Activated gamma-delta T cell treated with Interleukin-2 at 50 U/mL for 16 hours (primary cell): Measurements from ENCODE around the gene CFAP92.
"Not testable (repeated sequence)": the region's sequence is repeated elsewhere in the genome, so short reads cannot be mapped to it uniquely, and the experiment has no call there.

Source experiments
- DNase-seq: peaks from one replicate; pipeline ENCODE4 v3.0.0-alpha.2; 2020

The CFAP92 gene

GRCh38 chr3:128889139-128889894, 104.6 kb downstream of the CFAP92 start:
- no peak for DNase-seq

GRCh38 chr3:128884992-128885391, 108.9 kb downstream of the CFAP92 start:
- no peak for DNase-seq

GRCh38 chr3:128882719-128883118, 111.2 kb downstream of the CFAP92 start:
- no peak for DNase-seq

GRCh38 chr3:128881576-128881975, 112.3 kb downstream of the CFAP92 start:
- DNase-seq = no peak

- not testable (repeated sequence) for DNase-seq
These were observed 113.4 kb downstream of the CFAP92 start for GRCh38 chr3:128880455-128880854.

GRCh38 chr3:128879991-128880390, 113.9 kb downstream of the CFAP92 start:
- DNase-seq = no peak

- DNase-seq = peak; percentile 95
These were observed 114.5 kb downstream of the CFAP92 start, which contains the start of gene ACAD9 for GRCh38 chr3:128879125-128879969. Gene ACAD9 (plus strand): TSS chr3:128879620. CDS start chr3:128879692, 72 bp downstream.

- DNase-seq = peak; percentile 8
These were observed 115.2 kb downstream of the CFAP92 start for GRCh38 chr3:128878556-128879124.

- DNase-seq = no peak
These were observed 115.8 kb downstream of the CFAP92 start for GRCh38 chr3:128878011-128878457.

- peak; percentile 53 for DNase-seq
These were observed 118.2 kb downstream of the CFAP92 start for GRCh38 chr3:128875556-128876120.

GRCh38 chr3:128874481-128875180, 119.2 kb downstream of the CFAP92 start:
- no peak for DNase-seq

- DNase-seq = no peak
These were observed 120.4 kb downstream of the CFAP92 start for GRCh38 chr3:128873244-128874022.

GRCh38 chr3:128872744-128873143, 121.1 kb downstream of the CFAP92 start:
- no peak for DNase-seq

- DNase-seq = no peak
These were observed 121.6 kb downstream of the CFAP92 start for GRCh38 chr3:128872282-128872681.

GRCh38 chr3:128870347-128870746, 123.5 kb downstream of the CFAP92 start:
- no peak for DNase-seq

- no peak for DNase-seq
These were observed 126.4 kb downstream of the CFAP92 start for GRCh38 chr3:128867200-128868125.

- not testable (repeated sequence) for DNase-seq
These were observed 128.7 kb downstream of the CFAP92 start for GRCh38 chr3:128864849-128865804.

GRCh38 chr3:128864351-128864811, 129.5 kb downstream of the CFAP92 start:
- DNase-seq = no peak

GRCh38 chr3:128863560-128863959, 130.3 kb downstream of the CFAP92 start:
- DNase-seq = no peak
